A549 (cell line): ENCODE data around the gene RAB26. TPM values are rescaled to one million over a fixed set of nuclear protein-coding genes. Genes with fewer than 3 reads are reported as not detected.
"Not testable (repeated sequence)": the region's sequence is repeated elsewhere in the genome, so short reads cannot be mapped to it uniquely, and the experiment has no call there.

Source experiments
- ATAC-seq, 2 experiments: fragments of 200-7000 bp in 1 of 2; fragments of >200 bp in 1 of 2; cut with Nextera tagmentation in 1 of 2; cut with Tn5 transposase in 1 of 2; 3 replicates each; pipeline versions ENCODE4 v1.8.0 to v1.9.1; 2018 to 2020; ENCODE audit warnings: mild to moderate bottlenecking in 1 of 2, moderate library complexity in 1 of 2
- CTCF ChIA-PET: fragments of 300-600 bp; sonication (Branson Sonifier 250); formaldehyde crosslinking; extraction: SDS; loops from one replicate; lab custom pipeline; 2021; ENCODE audit warnings: antibody characterized with exemption, inconsistent platforms; lab: Yijun Ruan, JAX
- POLR2A ChIA-PET: fragments of 350-600 bp; formaldehyde crosslinking; extraction: SDS; loops from one replicate; lab custom pipeline; 2021; ENCODE audit warnings: antibody characterized with exemption, inconsistent platforms; lab: Yijun Ruan, JAX
- DNase-seq, 2 experiments: peaks; one replicate each; pipeline versions ENCODE4 v3.0.0 to v3.0.0-alpha.2; 2011 to 2016; ENCODE audit warnings: low read depth in 1 of 2, low spot score in 1 of 2
- FAIRE-seq: peaks from 2 replicates; lab custom pipeline; 2011; peaks lifted over from hg19 to GRCh38; lab: Jason Lieb, UNC
- H3K27ac ChIP-seq, 2 experiments: fragments of >200 bp; sonication (Bioruptor Twin); formaldehyde crosslinking; 3 replicates each; pipeline ENCODE4 v1.5.1; 2016 to 2017
- H3K4me1 ChIP-seq: fragments of >200 bp; sonication (Bioruptor Twin); formaldehyde crosslinking; 3 replicates; pipeline ENCODE4 v1.6.1; 2016
- H3K4me2 ChIP-seq: fragments of >200 bp; sonication (Bioruptor Twin); formaldehyde crosslinking; 3 replicates; pipeline ENCODE4 v1.6.1; 2016
- H3K4me3 ChIP-seq: fragments of >200 bp; sonication (Bioruptor Twin); formaldehyde crosslinking; 3 replicates; pipeline ENCODE4 v1.5.1; 2016
- H3K9me3 ChIP-seq: fragments of >200 bp; sonication (Bioruptor Twin); formaldehyde crosslinking; 3 replicates; pipeline ENCODE4 v1.6.1; 2016
- EHMT2 ChIP-seq: fragments of 200-600 bp; sonication (generic); IDR thresholded peaks from 2 replicates; pipeline ENCODE4 v1.6.1; 2016; ENCODE audit warnings: antibody characterized with exemption, low read depth, mild to moderate bottlenecking, moderate library complexity
- EP300 ChIP-seq, 2 experiments: fragments of >200 bp; sonication (Bioruptor Twin); formaldehyde crosslinking; IDR thresholded peaks; 2 replicates in 1 of 2; 3 replicates in 1 of 2; pipeline ENCODE4 v1.6.1; 2016 to 2017
- ESRRA ChIP-seq: fragments of 150-350 bp; IDR thresholded peaks from 2 replicates; pipeline ENCODE4 v1.6.1; 2014; ENCODE audit warnings: mild to moderate bottlenecking, low read length, borderline replicate concordance
- FOSL2 ChIP-seq, 2 experiments: fragments of 450-650 bp in 1 of 2; fragments of >200 bp in 1 of 2; sonication (Bioruptor Twin) in 1 of 2; formaldehyde crosslinking; IDR thresholded peaks; 2 replicates each; pipeline versions ENCODE4 v1.5.0 to v1.6.1; 2016 to 2020; ENCODE audit warnings: mild to moderate bottlenecking in 1 of 2, moderate library complexity in 1 of 2
- HDAC2 ChIP-seq: fragments of 200-600 bp; sonication (generic); IDR thresholded peaks from 2 replicates; pipeline ENCODE4 v1.6.1; 2016
- HEYL ChIP-seq: fragments of 250-450 bp; sonication (Bioruptor Pico); IDR thresholded peaks from 2 replicates; pipeline ENCODE4 v1.8.0; 2021; ENCODE audit warnings: mild to moderate bottlenecking, moderate library complexity
- HOXA7 ChIP-seq: fragments of 250-450 bp; sonication (Bioruptor Pico); IDR thresholded peaks from 2 replicates; pipeline ENCODE4 v1.5.0; 2020; ENCODE audit warnings: mild to moderate bottlenecking, moderate library complexity
- HOXB13 ChIP-seq: fragments of 250-450 bp; sonication (Bioruptor Pico); IDR thresholded peaks from 2 replicates; pipeline ENCODE4 v1.5.0; 2020; ENCODE audit warnings: low read depth, mild to moderate bottlenecking, moderate library complexity
- RAD21 ChIP-seq, 2 experiments: fragments of >200 bp in 1 of 2; sonication (Bioruptor Twin) in 1 of 2; formaldehyde crosslinking in 1 of 2; IDR thresholded peaks in 1 of 2; conservative IDR thresholded peaks in 1 of 2; 2 replicates in 1 of 2; 3 replicates in 1 of 2; pipeline ENCODE4 v1.6.1; 2012 to 2018; ENCODE audit warnings: inconsistent platforms in 1 of 2
- RARB ChIP-seq: fragments of 250-450 bp; sonication (Bioruptor Pico); IDR thresholded peaks from 2 replicates; pipeline ENCODE4 v1.8.0; 2021; ENCODE audit warnings: mild to moderate bottlenecking, moderate library complexity
- RCOR1 ChIP-seq: fragments of 150-350 bp; IDR thresholded peaks from 2 replicates; pipeline ENCODE4 v1.6.1; 2014; ENCODE audit warnings: antibody characterized with exemption, low read length, low read depth
- SMC3 ChIP-seq: fragments of >200 bp; sonication (Bioruptor Twin); formaldehyde crosslinking; IDR thresholded peaks from 3 replicates; pipeline ENCODE4 v1.6.1; 2018; ENCODE audit warnings: inconsistent platforms
- TFCP2L1 ChIP-seq: fragments of 250-450 bp; sonication (Bioruptor Pico); IDR thresholded peaks from 2 replicates; pipeline ENCODE4 v1.5.0; 2021; ENCODE audit warnings: mild to moderate bottlenecking
- WGBS: methylation state at CpG from one replicate; pipeline ENCODE4 v1.1.6; 2017; ENCODE audit errors: missing lambda C conversion rate; 5-methylcytosine and 5-hydroxymethylcytosine counted together
- polyA plus RNA-seq, 4 experiments: library from polyadenylated mRNA; depleted of rRNA in 3 of 4; stranded (reverse); fragments of >200 nt; fragmentation: RNase III in 1 of 4; extraction: RNeasy Plus Mini Kit Qiagen cat#74134 plus additional on column Dnase treatment in 1 of 4; gene quantifications; 2 replicates in 3 of 4; 3 replicates in 1 of 4; pipeline ENCODE4 v1.2.3, GENCODE V29; 2011 to 2017
- TF ChIP-seq, protein P1 (sequence below): IDR thresholded peaks from 2 replicates; pipeline ENCODE4 v1.6.1; 2012

Gene RAB26
- polyA plus RNA-seq, 2 of the 4 experiments (the other 2 are of a cell fraction), result 6.7 TPM

DNA sequence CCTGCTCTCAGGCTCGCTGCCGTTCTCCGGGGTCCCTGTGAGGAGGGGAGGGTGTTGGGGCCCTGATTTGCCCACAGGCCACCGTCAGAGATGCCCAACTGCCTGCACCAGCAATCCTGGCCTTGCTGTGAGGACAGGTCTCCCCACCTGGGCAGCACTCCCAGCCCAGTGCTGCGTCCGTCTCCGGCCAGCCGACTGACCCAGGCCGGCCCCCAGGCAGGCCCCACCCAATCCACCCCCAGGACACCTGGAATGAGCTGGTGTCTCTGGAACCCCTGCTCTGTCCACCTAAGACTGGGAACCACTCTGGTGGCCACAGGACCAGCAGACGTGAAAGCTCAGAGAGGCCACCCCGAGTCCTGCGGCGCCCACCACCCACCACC lies 32.8 kb upstream of the RAB26 start:
- no peaks in the 10 kb centered on the region for H3K4me1 ChIP-seq
- no peak for FAIRE-seq
- ChIA-PET CTCF (no interaction called here), POLR2A (no interaction called here)
- WGBS, result 96% methylated on average over 5 of the region's 13 CpGs
- H3K4me3 ChIP-seq, result no peak overlapping the region
- ATAC-seq, result no peak
- no peak for TF ChIP-seq FOSL2 (IDR thresholded peaks at IDR 0.05)
- no peak for TF ChIP-seq FOSL2 (CRISPR knock-in tag; IDR thresholded peaks at IDR 0.05)
- TF ChIP-seq ESRRA, result no peak
- no peak for TF ChIP-seq HOXB13
- TF ChIP-seq RARB (CRISPR knock-in tag), result no peak
- TF ChIP-seq TFCP2L1 (CRISPR knock-in tag), result no peak
- TF ChIP-seq HEYL (CRISPR knock-in tag), result no peak
- no peak for TF ChIP-seq HDAC2
- no peak for TF ChIP-seq EP300 (IDR thresholded peaks at IDR 0.05)
- TF ChIP-seq, protein P1, sequence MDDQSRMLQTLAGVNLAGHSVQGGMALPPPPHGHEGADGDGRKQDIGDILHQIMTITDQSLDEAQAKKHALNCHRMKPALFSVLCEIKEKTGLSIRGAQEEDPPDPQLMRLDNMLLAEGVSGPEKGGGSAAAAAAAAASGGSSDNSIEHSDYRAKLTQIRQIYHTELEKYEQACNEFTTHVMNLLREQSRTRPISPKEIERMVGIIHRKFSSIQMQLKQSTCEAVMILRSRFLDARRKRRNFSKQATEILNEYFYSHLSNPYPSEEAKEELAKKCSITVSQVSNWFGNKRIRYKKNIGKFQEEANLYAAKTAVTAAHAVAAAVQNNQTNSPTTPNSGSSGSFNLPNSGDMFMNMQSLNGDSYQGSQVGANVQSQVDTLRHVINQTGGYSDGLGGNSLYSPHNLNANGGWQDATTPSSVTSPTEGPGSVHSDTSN, result no peak
- TF ChIP-seq RCOR1, result no peak
- TF ChIP-seq EHMT2, result no peak
- TF ChIP-seq HOXA7 (CRISPR knock-in tag), result no peak
- H3K9me3 ChIP-seq, result no peaks in the 10 kb centered on the region
- DNase-seq, result no peak
- no peak overlapping the region for H3K4me2 ChIP-seq
- H3K27ac ChIP-seq, result no peak overlapping the region

DNA sequence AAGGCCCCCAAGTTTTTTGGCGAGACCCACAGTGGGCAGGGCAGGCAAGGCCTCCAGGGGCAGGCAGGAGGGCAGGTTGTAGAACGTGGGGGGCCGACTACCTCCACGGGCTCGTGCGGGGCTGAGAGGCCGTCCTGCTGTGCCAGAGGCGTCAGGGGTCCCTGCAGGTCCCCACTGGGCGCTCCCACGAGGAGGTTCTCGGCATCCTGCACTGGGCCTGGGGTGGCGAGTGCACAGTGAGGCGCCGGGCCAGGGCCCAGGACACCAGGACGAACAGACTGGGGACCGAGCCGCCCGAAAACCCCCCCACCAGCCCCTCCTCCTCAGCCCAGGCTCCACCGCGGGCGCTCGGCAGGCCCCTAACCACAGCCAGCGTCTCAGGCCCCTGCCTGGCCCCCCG lies 32.0 kb upstream of the RAB26 start:
- CTCF ChIA-PET, H3K4me2 ChIP-seq, H3K9me3 ChIP-seq, H3K27ac ChIP-seq, ATAC-seq, H3K4me1 ChIP-seq, POLR2A ChIA-PET, DNase-seq, FAIRE-seq, H3K4me3 ChIP-seq: not testable (repeated sequence)
- WGBS, result 100% methylated on average over 1 of the region's 24 CpGs

DNA sequence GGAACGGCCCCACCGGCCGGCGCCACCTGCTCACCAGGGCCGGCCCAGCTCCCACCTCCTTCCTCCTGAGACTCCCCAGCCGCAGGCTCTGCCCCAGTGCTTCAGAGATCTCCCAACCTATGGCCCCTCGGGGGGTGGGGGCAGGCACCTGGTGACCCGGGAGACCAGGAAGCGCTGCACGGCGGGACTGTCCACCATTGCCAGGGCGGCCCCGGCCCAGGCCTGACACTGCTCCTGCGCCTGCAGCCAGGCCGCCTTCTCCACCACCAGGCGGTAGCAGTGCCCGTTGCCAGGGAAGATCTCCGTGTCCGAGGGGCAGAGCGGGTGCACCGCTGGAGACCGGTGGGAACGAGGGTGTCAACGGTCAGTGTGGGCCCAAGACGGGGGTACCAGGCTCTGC lies 31.1 kb upstream of the RAB26 start:
- H3K4me1 ChIP-seq, DNase-seq, H3K4me3 ChIP-seq, H3K4me2 ChIP-seq, FAIRE-seq, CTCF ChIA-PET, ATAC-seq, H3K27ac ChIP-seq, POLR2A ChIA-PET, H3K9me3 ChIP-seq: not testable (repeated sequence)
- WGBS, result 91% methylated on average over 11 of the region's 25 CpGs

DNA sequence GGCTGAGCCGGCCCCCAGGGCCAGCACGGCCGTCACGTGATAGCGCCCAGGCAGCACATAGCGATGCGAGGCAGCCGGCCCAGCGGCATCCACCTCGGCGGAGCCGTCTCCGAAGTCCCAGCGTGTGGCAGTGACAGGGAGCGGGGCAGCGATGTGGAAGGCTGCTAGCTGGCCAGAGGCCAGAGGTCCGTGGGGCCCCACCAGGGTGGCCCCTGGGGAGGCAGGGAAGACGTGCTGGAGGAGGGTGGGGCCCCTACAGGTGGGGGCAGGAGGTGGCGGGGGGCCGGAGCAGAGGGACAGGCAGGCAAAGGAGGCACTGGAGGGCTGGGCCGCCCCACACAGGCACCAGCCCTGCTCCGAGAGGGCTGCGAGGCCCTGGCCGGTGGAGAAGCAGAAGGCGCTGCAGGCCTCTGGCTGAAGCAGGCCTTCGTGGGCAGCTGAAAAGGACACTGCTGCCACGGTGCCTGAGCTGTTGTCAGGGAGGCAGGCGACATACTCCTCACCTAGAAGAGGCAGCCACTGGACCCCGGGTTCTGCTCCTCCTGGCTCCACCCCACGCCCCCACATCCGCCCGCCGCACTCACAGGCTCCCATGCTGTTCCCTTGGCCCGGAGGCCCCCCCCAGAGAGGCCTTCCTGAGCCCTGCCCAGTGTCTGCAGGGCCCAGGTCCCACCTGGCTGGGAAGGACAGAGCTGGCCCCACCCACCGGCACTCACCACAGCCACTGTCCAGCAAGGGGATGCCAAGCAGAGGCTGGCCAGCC lies 30.3 kb upstream of the RAB26 start:
- H3K4me2 ChIP-seq, H3K9me3 ChIP-seq, H3K27ac ChIP-seq, ATAC-seq, POLR2A ChIA-PET, CTCF ChIA-PET, DNase-seq, FAIRE-seq, H3K4me1 ChIP-seq, H3K4me3 ChIP-seq: not testable (repeated sequence)
- 93% methylated on average over 3 of the region's 35 CpGs for WGBS

DNA sequence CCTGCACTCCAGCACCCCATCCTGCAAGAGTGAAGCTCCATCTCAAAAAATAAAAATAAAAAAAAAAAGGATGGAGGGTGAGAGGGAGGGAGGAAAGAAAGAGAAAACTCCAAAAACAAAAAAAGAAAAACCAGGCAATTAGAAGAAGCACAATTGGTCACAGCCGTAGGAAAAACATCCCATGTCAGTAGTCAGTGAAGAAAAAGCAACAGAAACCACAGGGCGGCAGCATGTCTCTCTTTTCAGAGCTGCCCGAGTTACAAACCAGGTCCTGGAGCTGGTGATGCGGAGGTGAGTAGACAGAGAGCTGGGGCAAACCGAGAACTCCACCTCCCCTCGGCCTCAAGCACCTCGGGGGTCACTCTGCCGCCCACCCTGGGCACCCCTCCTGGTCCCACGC lies 27.1 kb upstream of the RAB26 start:
- POLR2A ChIA-PET, result interaction anchor here (1.0 to 1.6 kb wide), 2 partner anchors 34 to 74 kb away, joined by 3 to 6 read pairs; partner anchors contain the start of genes NTHL1, TRAF7 and TSC2
- peak; percentile 57 to 78; a peak in 5 of 6 replicates for ATAC-seq
- H3K4me3 ChIP-seq, H3K9me3 ChIP-seq, H3K27ac ChIP-seq, H3K4me1 ChIP-seq, H3K4me2 ChIP-seq, FAIRE-seq: not testable (repeated sequence)
- peak; percentile 2 to 54 for DNase-seq
- 59% methylated on average over 7 of the region's 9 CpGs for WGBS
- TF ChIP-seq SMC3 (0 out of 3 replicates have a peak, but pooled peaks have one; percentile 33), RAD21 (conservative IDR thresholded peaks at IDR 0.05 in 1 of 2, IDR thresholded peaks at IDR 0.05 in 1 of 2) (peak in 1 of 2 experiments; percentile 34; a peak in 3 of 5 replicates)
- CTCF ChIA-PET, result interaction anchor here (0.6 to 2.2 kb wide), 6 partner anchors 19 to 465 kb away, joined by 3 to 14 read pairs (median 3); partner anchors contain the start of gene NHERF2
